Measurements from ENCODE around the gene CBR3.

The CBR3 gene

GRCh38 chr21:36174780-36175179 is 39.9 kb downstream of the CBR3 start:
- Histone ChIP-seq H3K4me3 (ENCODE audit: low read depth in 1 of 2, low read length in 2 of 2) (no peak overlapping the region), H3K27me3 (ENCODE audit: insufficient read depth, low read length, poor library complexity) (no peaks in the 10 kb centered on the region), H3K4me2 (ENCODE audit: insufficient read depth, low read length) (no peak overlapping the region), H3K36me3 (ENCODE audit: insufficient read depth, low read length) (peaks cover 2% of the 10 kb centered on the region), H3K4me1 (ENCODE audit: insufficient read depth, low read length) (no peaks in the 10 kb centered on the region), H4K20me1 (ENCODE audit: insufficient read depth, low read length) (no peaks in the 10 kb centered on the region), H3K9me3 (ENCODE audit: insufficient read depth, low read length, severe bottlenecking) (no peaks in the 10 kb centered on the region), H3K79me2 (ENCODE audit: insufficient read depth, low read length) (no peaks in the 10 kb centered on the region), H3K27ac (ENCODE audit: low read length) (no peak overlapping the region), H2AFZ (ENCODE audit: low read depth, low read length) (no peak overlapping the region), H3K9ac (ENCODE audit: low read depth, low read length) (no peak overlapping the region)
- no peak for ATAC-seq (ENCODE audit: insufficient read depth, low read depth)
- no peak for TF ChIP-seq EZH2 (IDR thresholded peaks at IDR 0.05; ENCODE audit: borderline replicate concordance, low read depth, low read length, severe bottlenecking)
- TF ChIP-seq, protein P1, sequence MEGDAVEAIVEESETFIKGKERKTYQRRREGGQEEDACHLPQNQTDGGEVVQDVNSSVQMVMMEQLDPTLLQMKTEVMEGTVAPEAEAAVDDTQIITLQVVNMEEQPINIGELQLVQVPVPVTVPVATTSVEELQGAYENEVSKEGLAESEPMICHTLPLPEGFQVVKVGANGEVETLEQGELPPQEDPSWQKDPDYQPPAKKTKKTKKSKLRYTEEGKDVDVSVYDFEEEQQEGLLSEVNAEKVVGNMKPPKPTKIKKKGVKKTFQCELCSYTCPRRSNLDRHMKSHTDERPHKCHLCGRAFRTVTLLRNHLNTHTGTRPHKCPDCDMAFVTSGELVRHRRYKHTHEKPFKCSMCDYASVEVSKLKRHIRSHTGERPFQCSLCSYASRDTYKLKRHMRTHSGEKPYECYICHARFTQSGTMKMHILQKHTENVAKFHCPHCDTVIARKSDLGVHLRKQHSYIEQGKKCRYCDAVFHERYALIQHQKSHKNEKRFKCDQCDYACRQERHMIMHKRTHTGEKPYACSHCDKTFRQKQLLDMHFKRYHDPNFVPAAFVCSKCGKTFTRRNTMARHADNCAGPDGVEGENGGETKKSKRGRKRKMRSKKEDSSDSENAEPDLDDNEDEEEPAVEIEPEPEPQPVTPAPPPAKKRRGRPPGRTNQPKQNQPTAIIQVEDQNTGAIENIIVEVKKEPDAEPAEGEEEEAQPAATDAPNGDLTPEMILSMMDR (IDR thresholded peaks at IDR 0.05; ENCODE audit: borderline replicate concordance, extremely low read depth, low read length, poor library complexity, severe bottlenecking), result no peak
- DNase-seq, result no peak

DNA sequence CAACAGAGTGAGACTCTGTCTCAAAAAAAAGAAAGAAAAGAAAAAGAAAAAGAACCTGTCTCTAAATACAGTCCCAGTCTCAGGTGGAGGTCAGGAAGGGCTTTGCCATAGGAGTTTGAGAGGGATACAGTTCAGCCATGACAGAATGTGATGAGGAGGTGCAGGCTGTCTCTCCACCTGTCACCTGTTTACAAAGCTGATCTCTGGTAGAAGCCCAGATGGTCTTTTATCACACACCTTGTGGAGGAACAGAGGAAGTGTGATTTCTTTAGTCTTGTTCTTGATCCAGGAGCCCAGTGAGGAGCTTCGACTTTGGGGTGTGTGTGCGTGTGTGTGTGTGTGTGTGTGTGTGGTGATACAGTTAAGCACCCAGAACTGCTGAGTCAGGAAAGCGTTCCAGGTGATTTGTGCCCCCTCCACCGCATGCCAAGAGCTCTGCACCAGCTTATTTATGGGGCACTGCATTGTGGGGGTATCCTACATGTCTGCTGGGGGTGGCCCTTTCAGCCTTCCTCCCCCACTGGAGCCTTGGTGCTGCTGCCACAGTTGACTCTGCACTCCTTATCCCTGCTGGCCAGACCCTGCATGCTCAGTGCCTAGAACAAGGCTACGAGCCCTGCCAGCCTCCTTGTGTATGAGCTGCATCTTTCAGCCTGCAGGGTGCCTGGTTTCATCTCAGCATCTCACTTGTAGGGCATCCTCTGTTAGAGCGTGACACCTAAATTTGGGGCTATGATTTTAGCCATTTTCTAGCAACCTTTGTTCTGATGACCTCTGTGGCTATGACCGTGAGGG is 41.1 kb downstream of the CBR3 start:
- Histone ChIP-seq H3K4me1 (ENCODE audit: insufficient read depth, low read length) (no peaks in the 10 kb centered on the region), H3K4me3 (ENCODE audit: low read depth in 1 of 2, low read length in 2 of 2) (no peak overlapping the region), H3K9ac (ENCODE audit: low read depth, low read length) (no peak overlapping the region), H3K36me3 (ENCODE audit: insufficient read depth, low read length) (no peaks in the 10 kb centered on the region), H4K20me1 (ENCODE audit: insufficient read depth, low read length) (no peaks in the 10 kb centered on the region), H3K4me2 (ENCODE audit: insufficient read depth, low read length) (no peak overlapping the region), H3K27ac (ENCODE audit: low read length) (no peak overlapping the region), H2AFZ (ENCODE audit: low read depth, low read length) (no peak overlapping the region), H3K9me3 (ENCODE audit: insufficient read depth, low read length, severe bottlenecking) (no peaks in the 10 kb centered on the region), H3K27me3 (ENCODE audit: insufficient read depth, low read length, poor library complexity) (no peaks in the 10 kb centered on the region), H3K79me2 (ENCODE audit: insufficient read depth, low read length) (no peaks in the 10 kb centered on the region)
- DNase-seq (no peak), ATAC-seq (ENCODE audit: insufficient read depth, low read depth) (no peak)
- TF ChIP-seq, protein P1 (IDR thresholded peaks at IDR 0.05; ENCODE audit: borderline replicate concordance, extremely low read depth, low read length, poor library complexity, severe bottlenecking), result no peak
- TF ChIP-seq EZH2 (IDR thresholded peaks at IDR 0.05; ENCODE audit: borderline replicate concordance, low read depth, low read length, severe bottlenecking), result no peak

DNA sequence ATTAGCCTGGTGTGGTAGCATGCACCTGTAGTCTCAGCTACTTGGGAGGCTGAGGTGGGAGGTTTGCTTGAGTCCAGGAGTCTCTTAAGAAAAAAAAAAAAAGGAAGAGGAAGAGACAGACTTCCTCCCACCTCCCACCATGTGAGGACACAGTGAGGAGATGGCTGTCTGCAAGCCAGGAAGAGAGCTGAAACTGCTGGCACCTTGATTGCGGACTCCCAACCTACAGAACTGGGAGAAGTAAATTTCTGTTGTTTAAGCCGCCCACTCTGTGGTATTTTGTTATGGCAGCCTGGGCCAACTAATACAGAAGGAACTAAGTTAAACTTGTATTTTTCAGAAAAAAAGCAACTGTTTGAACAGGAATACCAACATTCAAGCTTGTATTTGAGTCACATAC is 43.5 kb downstream of the CBR3 start:
- no peaks in the 10 kb centered on the region for H4K20me1 ChIP-seq (ENCODE audit: insufficient read depth, low read length)
- H3K9ac ChIP-seq (ENCODE audit: low read depth, low read length), result no peak overlapping the region
- no peaks in the 10 kb centered on the region for H3K9me3 ChIP-seq (ENCODE audit: insufficient read depth, low read length, severe bottlenecking)
- no peak for TF ChIP-seq EZH2 (IDR thresholded peaks at IDR 0.05; ENCODE audit: borderline replicate concordance, low read depth, low read length, severe bottlenecking)
- TF ChIP-seq, protein P1 (IDR thresholded peaks at IDR 0.05; ENCODE audit: borderline replicate concordance, extremely low read depth, low read length, poor library complexity, severe bottlenecking), result no peak
- H3K4me1 ChIP-seq (ENCODE audit: insufficient read depth, low read length), result no peaks in the 10 kb centered on the region
- no peak overlapping the region for H2AFZ ChIP-seq (ENCODE audit: low read depth, low read length)
- H3K36me3 ChIP-seq (ENCODE audit: insufficient read depth, low read length), result no peaks in the 10 kb centered on the region
- no peak overlapping the region for H3K4me3 ChIP-seq (ENCODE audit: low read depth in 1 of 2, low read length in 2 of 2)
- H3K79me2 ChIP-seq (ENCODE audit: insufficient read depth, low read length), result no peaks in the 10 kb centered on the region
- H3K27me3 ChIP-seq (ENCODE audit: insufficient read depth, low read length, poor library complexity), result no peaks in the 10 kb centered on the region
- no peak for DNase-seq
- no peak overlapping the region for H3K27ac ChIP-seq (ENCODE audit: low read length)
- H3K4me2 ChIP-seq (ENCODE audit: insufficient read depth, low read length), result no peak overlapping the region
- ATAC-seq (ENCODE audit: insufficient read depth, low read depth), result no peak
